ENCODE data around the gene GNGT1.

The GNGT1 gene

DNA sequence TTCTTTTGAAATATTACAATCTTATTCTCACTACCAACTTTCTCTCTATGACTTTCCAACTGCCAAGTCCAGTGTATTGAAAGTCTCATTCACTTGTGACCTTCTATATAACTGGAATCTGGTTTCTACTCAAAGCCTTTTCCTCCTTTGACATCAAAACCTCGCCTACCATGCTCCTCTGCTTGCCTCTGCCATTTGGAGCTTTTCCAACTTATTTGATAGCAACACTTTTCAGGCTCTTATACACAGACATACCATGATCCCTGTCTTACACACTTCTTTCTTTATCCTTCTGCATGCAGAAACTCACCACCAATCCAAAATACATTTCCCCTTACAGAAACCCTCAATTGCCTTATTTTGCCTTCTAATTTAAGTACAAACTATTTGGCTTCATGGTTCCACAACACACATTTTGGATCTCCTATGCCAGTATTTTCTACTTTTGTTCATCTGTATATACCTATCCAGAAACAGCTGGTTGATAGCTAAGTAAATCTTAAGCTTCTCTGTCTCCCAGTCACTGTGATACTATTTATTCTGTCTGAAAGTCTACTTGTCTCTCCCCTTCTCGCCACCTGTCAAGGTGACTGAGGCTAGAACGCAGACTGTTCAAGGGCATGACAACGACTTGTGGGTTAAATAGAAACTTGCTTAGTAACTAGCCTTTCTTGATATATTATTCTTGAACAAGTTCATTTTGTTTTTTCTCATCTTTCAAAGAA lies 37.6 kb downstream of the GNGT1 start:
- DNase-seq = no peak

DNA sequence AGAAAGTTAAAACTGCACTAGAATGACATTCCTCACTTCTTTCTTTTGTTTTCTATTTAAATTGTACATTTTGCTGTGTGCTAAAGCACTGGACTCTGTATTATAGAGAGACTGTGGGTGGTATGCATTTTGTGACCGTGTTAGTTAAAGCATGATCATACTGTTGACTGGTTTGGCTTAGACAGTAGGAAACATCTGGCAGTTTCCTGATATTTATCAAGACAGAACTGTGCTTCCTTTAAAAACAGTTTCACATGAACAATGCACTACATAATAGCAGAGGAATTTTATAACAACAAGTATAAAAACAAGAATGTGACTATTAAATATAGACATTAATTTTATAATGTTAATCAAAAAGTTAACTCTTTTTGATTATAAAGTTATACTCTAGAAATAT lies 38.3 kb downstream of the GNGT1 start:
- no peak for DNase-seq

DNA sequence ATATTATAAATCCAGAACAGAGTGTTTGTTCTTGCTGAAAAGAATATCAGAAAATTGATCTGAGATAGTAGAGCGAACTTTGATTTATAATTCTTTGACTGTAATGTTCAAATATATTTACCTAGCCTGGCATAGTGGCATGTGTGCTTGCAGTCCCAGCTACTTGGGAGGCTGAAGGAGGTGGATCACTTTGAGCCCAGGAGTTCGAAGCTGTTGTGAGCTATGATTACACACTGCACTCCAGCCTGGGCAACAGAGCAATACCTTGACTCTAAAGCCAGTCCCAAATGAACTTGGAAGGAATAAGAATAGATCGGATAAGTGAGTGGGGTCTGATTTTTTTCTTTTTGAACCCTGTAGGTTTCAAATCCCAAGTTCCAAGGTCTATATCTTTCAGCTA lies 38.7 kb downstream of the GNGT1 start:
- DNase-seq = no peak

DNA sequence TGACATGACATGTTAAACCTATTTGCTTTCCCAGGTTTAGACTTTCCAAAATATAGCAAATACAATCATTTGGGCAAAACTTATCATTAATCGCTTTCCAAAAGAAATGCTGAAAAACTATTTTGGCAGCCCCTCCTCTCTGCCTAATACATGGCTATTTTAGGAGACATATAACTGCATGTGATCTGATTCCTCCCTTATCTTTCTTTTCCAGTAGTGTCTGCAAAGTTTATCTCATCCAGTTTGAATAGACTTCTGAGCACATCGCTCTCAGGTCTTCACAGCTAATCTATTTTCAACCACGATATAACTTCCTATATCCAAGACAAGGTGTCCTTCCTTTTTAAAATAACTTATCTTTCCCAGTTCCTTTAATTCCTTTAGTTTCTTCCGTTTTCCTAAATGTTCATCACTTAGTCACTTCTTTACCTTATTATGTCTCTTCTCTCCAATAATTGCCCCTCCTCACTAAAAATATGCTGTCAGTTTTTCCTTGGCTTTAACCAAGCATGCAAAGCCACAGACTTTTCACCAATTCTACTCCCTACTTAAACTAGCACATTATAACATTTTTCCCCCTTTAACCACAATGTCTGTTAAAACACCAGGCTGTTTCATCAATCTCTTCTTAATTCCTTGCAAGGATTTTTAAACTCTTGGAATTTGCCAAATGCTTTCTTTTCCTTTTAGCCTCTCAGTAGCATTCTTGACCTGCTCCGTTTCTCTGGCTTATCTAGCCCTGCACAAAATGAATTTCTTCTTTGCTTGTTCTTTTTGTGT lies 39.6 kb downstream of the GNGT1 start:
- no peak for DNase-seq

DNA sequence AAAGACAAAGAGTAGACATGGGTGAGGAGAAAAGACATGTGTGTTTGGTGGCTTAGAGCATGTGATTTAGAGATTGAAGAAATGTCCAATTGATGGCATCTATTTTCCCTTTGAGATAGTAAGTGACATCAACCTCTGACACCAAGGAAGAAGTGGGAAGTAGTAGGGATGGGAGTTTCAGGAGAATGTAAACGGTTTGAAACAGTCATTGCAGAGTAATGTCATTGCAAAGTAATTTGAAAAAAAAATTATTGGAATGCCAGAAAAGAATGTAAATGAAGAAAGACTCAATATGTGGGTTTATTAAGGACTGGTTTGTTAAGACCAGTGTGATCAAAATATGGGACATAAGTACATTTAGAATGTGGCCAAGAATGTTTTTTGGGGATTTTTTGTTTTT lies 41.7 kb downstream of the GNGT1 start:
- no peak for DNase-seq

DNA sequence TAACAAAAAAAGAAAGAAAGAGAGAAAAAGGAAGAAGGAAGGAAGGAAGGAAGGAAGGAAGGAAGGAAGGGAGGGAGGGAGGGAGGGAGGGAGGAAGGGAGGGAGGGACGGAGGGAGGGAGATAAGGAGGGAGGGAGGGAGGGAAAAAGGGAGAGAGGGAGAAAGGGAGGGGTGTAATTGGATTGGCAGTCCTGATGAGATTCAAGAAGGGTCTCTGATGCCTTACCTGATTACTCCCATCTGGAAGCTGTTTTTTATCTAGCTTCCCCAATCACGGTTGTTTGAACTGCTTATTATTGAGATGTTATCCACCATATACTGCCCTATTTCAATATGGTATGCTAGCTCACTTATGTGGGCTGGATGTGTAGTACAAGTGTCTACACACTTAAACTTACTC lies 42.5 kb downstream of the GNGT1 start:
- DNase-seq = no peak

DNA sequence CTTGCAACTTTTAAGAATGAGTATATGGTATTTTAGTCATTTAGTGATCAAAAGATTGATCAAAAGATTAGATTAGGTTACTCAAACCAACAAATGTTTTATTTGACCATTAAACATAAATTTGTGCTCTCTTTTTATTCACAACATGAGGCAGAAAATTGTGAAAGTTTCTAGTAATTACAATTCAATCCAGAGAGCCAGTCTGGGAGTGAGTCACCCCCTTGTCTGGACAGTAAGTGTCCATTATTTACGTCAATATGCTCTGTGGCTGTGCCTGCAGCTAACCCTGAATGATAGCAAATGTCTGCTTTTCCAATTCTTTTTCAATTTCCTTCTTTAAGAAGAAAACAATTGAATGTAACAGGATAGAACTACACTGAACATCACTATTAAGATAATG lies 43.1 kb downstream of the GNGT1 start:
- no peak for DNase-seq

DNA sequence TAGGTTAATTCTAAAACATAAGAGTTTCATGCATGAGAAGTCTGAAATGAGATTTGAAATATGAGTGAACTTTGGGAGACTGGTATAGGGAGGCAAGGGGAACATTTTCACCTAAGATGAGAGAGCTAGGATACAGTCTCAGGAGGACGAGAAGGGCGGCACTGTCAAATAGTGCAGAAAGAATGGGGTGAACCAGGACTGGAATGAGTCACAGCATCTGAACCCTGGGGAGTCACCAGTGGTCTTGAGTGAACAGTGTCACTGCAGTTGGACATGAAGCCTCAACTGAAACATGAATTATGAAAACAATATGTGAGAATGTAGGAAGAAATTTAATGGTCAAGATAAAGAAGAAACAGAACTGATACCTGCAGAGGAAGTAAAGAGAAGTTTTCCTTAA lies 48.9 kb downstream of the GNGT1 start:
- DNase-seq = no peak

DNA sequence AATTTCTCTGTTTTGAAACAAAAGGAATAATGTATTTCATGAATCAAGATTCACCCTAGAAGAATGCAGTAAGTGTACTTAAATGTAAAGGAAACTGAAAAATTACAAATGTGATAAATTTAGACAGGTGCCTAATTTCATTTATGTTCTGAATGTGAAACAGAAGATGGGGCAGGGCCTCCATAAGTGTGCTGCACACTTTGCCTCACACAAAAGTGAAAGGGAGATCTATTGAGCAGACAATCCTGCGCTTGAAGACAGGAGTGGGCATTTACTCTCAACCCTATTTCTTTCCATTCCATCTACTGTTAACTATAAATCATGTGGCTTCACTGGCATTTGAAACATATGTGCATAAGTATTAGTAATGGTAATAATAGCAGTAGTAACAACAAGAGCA lies 51.4 kb downstream of the GNGT1 start:
- DNase-seq = no peak

DNA sequence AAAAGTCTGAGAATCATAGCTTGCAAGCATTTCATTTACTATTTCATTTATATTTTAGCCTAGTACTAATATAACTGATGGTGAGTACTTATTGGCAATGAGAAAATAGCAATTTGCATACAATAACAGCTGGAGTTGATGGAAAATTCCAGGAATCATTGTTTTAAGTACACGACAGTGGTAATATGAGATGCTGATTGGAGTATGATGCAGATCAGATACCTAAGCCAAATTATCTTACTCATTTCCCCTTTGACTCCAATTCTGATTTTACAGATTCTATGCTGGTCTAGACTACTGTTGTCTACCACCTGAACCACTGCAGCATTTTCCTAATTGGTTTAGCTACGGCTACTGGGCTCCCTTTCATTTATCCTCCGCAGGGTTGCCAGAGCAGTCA lies 51.8 kb downstream of the GNGT1 start:
- DNase-seq = no peak

DNA sequence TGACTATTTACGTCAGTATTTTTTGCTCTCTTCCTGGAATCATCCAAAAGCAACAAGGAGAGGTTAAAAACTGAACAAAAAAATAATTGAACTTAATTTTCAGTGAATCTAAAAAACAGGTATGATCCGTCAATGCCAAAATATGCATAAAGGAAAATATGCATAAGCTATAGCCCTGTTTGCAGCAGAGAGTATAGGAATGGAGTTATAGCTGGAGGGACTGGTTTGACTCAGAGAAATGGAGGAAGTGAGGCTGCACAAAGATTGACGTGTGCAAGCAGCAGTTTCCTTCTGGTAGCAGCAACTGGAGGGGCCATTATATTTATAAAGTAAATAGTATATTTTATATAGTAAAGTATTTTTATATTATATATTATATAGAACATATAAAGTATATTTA lies 52.3 kb downstream of the GNGT1 start:
- DNase-seq = no peak

Data from activated CD4-positive, alpha-beta T cell treated with anti-CD3 and anti-CD28 coated beads, Interleukin-2, amount 50 U/mL, for 48 hours (primary cell).